ENCODE results near the gene RGS17. TPM values are rescaled to one million over a fixed set of nuclear protein-coding genes. Genes with fewer than 3 reads are reported as not detected.

RGS17 gene
- total and polyA plus RNA-seq, 12 donors = 0.04 to 0.41 (median 0.17) TPM; not detected in 1

GRCh38 chr6:153160221-153160620, 29.1 kb upstream of the RGS17 start:
- H3K36me3 ChIP-seq = no peaks in the 10 kb centered on the region
- H3K4me3 ChIP-seq = no peak overlapping the region
- H3K9me3 ChIP-seq = no peaks in the 10 kb centered on the region
- H3K27me3 ChIP-seq = no peaks in the 10 kb centered on the region
- no peak overlapping the region for H3K27ac ChIP-seq
- no peaks in the 10 kb centered on the region for H3K4me1 ChIP-seq
- no peak for TF ChIP-seq CTCF (IDR thresholded peaks at IDR 0.05)
- no peak for ATAC-seq
- no peak for DNase-seq
- intact Hi-C loops (cut with DNase I) = no loop called here
- 86 to 95% methylated on average over 2 of the region's 2 CpGs for WGBS, 2 donors

- H3K36me3 ChIP-seq = no peaks in the 10 kb centered on the region
- H3K9me3 ChIP-seq = no peaks in the 10 kb centered on the region
- TF ChIP-seq CTCF (IDR thresholded peaks at IDR 0.05) = no peak
- no peak overlapping the region for H3K4me3 ChIP-seq
- 82 to 89% methylated on average over 21 of the region's 21 CpGs for WGBS, 2 donors
- intact Hi-C loops (cut with DNase I) = no loop called here
- no peak overlapping the region for H3K27ac ChIP-seq
- ATAC-seq = no peak
- H3K4me1 ChIP-seq = no peaks in the 10 kb centered on the region
- DNase-seq = no peak
- H3K27me3 ChIP-seq = peaks cover 0 to 6% (median 0%) of the 10 kb centered on the region in 7 donors
Measured at GRCh38 chr6:153150752-153151440, 19.8 kb upstream of the RGS17 start.

DNA sequence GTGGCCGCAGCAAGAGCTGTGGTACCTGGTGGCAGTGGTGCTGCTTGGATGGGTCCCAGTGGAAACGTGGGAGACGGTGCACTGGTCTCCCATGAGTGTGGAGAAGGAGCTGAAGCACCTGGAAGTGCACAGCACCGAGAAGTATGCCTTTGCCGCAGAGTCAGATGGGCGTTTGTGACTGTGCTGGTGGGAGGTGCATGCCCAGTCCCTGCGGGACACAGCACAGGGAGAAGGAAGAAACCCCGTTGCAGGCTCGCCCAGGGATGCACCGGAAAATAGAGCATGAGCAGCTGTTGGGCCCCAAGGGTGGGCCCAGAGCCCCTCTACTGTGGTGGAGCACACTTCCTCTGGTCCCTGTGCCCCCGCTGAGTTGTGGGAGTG, 19.3 kb upstream of the RGS17 start:
- DNase-seq (no peak), ATAC-seq (no peak)
- H3K36me3 ChIP-seq = no peaks in the 10 kb centered on the region
- H3K27ac ChIP-seq = no peak overlapping the region
- no peaks in the 10 kb centered on the region for H3K4me1 ChIP-seq
- no peak overlapping the region for H3K4me3 ChIP-seq
- no peak for TF ChIP-seq CTCF (IDR thresholded peaks at IDR 0.05)
- intact Hi-C loops (cut with DNase I) = no loop called here
- H3K9me3 ChIP-seq = no peaks in the 10 kb centered on the region
- WGBS, 2 donors = 81 to 83% methylated on average over 11 of the region's 11 CpGs
- H3K27me3 ChIP-seq = peaks cover 0 to 10% (median 0%) of the 10 kb centered on the region in 7 donors

- WGBS, 2 donors = 62 to 84% methylated on average over 6 of the region's 6 CpGs
Measured at GRCh38 chr6:153149891-153150290, 18.8 kb upstream of the RGS17 start.

More at GRCh38 chr6:153149891-153150290, 18.8 kb upstream of the RGS17 start:
- H3K9me3 ChIP-seq = no peaks in the 10 kb centered on the region
- no peaks in the 10 kb centered on the region for H3K36me3 ChIP-seq
- H3K4me3 ChIP-seq = no peak overlapping the region
- H3K4me1 ChIP-seq = no peaks in the 10 kb centered on the region
- no peak for TF ChIP-seq CTCF (IDR thresholded peaks at IDR 0.05)
- no peak for DNase-seq
- intact Hi-C loops (cut with DNase I) = no loop called here
- no peak for ATAC-seq
- peaks cover 0 to 10% (median 0%) of the 10 kb centered on the region in 7 donors for H3K27me3 ChIP-seq
- H3K27ac ChIP-seq = no peak overlapping the region
